GM12878 (cell line): Measurements from ENCODE around the gene OR6B2. TPM values are rescaled to one million over a fixed set of nuclear protein-coding genes. Genes with fewer than 3 reads are reported as not detected.

Source experiments
- ATAC-seq: fragments of 200-7000 bp; cut with Tn5 transposase; 3 replicates; pipeline ENCODE4 v1.9.1; 2020; ENCODE audit warnings: mild to moderate bottlenecking, moderate library complexity
- BruUV-seq: library from RNA; stranded (reverse); fragments of 400-500 nt; replicated peaks from 2 replicates; lab custom pipeline; 2021; lab: Mats Ljungman, UMichigan
- CTCF ChIA-PET: fragments of 300-600 bp; sonication (Branson Sonifier 250); formaldehyde crosslinking; extraction: SDS; loops from one replicate; lab custom pipeline; 2021; ENCODE audit warnings: inconsistent platforms; lab: Yijun Ruan, JAX
- POLR2A ChIA-PET: fragments of 350-600 bp; formaldehyde crosslinking; extraction: SDS; loops from one replicate; lab custom pipeline; 2021; ENCODE audit warnings: inconsistent platforms; lab: Charles Lee
- RAD21 ChIA-PET: fragments of 300-600 bp; sonication (Branson Sonifier 250); formaldehyde crosslinking; loops from one replicate; lab custom pipeline; 2023; ENCODE audit warnings: antibody characterized with exemption; ENCODE audit not compliant: unreplicated experiment; lab: Charles Lee
- SMC1A ChIA-PET: fragments of 300-600 bp; sonication (Branson Sonifier 250); formaldehyde crosslinking; loops from one replicate; lab custom pipeline; 2023; ENCODE audit not compliant: unreplicated experiment, uncharacterized antibody; lab: Charles Lee
- DNase-seq: peaks from one replicate; pipeline ENCODE4 v3.0.0-alpha.2; 2011; ENCODE audit warnings: low read depth, low spot score
- FAIRE-seq: peaks from 3 replicates; lab custom pipeline; 2011; peaks lifted over from hg19 to GRCh38; lab: Jason Lieb, UNC
- H2AFZ ChIP-seq: 2 replicates; pipeline ENCODE4 v1.6.0; 2011; ENCODE audit warnings: low read depth, low read length, control low read depth; ENCODE audit not compliant: control insufficient read depth
- H3K27ac ChIP-seq: 2 replicates; pipeline ENCODE4 v1.5.1; 2011; ENCODE audit warnings: control low read depth; ENCODE audit not compliant: control insufficient read depth, insufficient read depth
- H3K27me3 ChIP-seq, 2 experiments: replicated peaks in 1 of 2; 2 replicates each; pipeline versions ENCODE4 v1.6.0 to v1.6.1; 2011; ENCODE audit warnings: low read length in 1 of 2; ENCODE audit not compliant: control insufficient read depth in 2 of 2, insufficient read depth in 2 of 2
- H3K36me3 ChIP-seq, 2 experiments: 2 replicates each; pipeline ENCODE4 v1.5.1; 2011; ENCODE audit warnings: low read length in 1 of 2; ENCODE audit not compliant: control insufficient read depth in 2 of 2, insufficient read depth in 2 of 2
- H3K4me1 ChIP-seq: 2 replicates; pipeline ENCODE4 v1.6.1; 2011; ENCODE audit warnings: mild to moderate bottlenecking, low read length, moderate library complexity, mixed read lengths; ENCODE audit not compliant: control insufficient read depth, insufficient read depth
- H3K4me2 ChIP-seq: 2 replicates; pipeline ENCODE4 v1.6.0; 2011; ENCODE audit warnings: control low read depth; ENCODE audit not compliant: control insufficient read depth, insufficient read depth
- H3K4me3 ChIP-seq: fragments of 200-600 bp; sonication (generic); 2 replicates; pipeline ENCODE4 v1.5.1; 2016
- H3K79me2 ChIP-seq: 2 replicates; pipeline ENCODE4 v1.6.0; 2011; ENCODE audit warnings: low read length; ENCODE audit not compliant: control insufficient read depth, insufficient read depth
- H3K9ac ChIP-seq: 2 replicates; pipeline ENCODE4 v1.8.0; 2011; ENCODE audit warnings: low read length, control low read depth, mixed read lengths; ENCODE audit not compliant: control insufficient read depth, insufficient read depth
- H3K9me3 ChIP-seq: replicated peaks from 3 replicates; pipeline ENCODE4 v1.5.1; 2011; ENCODE audit warnings: mild to moderate bottlenecking, low read length; ENCODE audit not compliant: control insufficient read depth, insufficient read depth
- H4K20me1 ChIP-seq: 2 replicates; pipeline ENCODE4 v1.6.0; 2011; ENCODE audit not compliant: control insufficient read depth, insufficient read depth
- ATF2 ChIP-seq: IDR thresholded peaks from 2 replicates; pipeline ENCODE4 v1.6.1; 2012; ENCODE audit warnings: low read length, inconsistent platforms
- BHLHE40 ChIP-seq, 2 experiments: fragments of 450-650 bp in 1 of 2; IDR thresholded peaks; 2 replicates each; pipeline ENCODE4 v1.6.1; 2011 to 2017; ENCODE audit warnings: low read depth in 2 of 2, borderline replicate concordance in 1 of 2, improper control_type of control experiment in 1 of 2, low read length in 1 of 2, mild to moderate bottlenecking in 1 of 2
- CHD2 ChIP-seq: IDR thresholded peaks from 2 replicates; pipeline ENCODE4 v1.6.1; 2011; ENCODE audit warnings: low read depth, low read length, improper control_type of control experiment, borderline replicate concordance
- ESRRA ChIP-seq: IDR thresholded peaks from 2 replicates; pipeline ENCODE4 v1.6.1; 2012; ENCODE audit warnings: mild to moderate bottlenecking, low read length, improper control_type of control experiment
- ETV6 ChIP-seq, 2 experiments: fragments of 450-650 bp in 1 of 2; IDR thresholded peaks in 1 of 2; conservative IDR thresholded peaks in 1 of 2; 2 replicates each; pipeline ENCODE4 v1.6.1; 2014; ENCODE audit warnings: antibody characterized with exemption in 1 of 2, borderline replicate concordance in 1 of 2, low read depth in 1 of 2, mild to moderate bottlenecking in 1 of 2, moderate library complexity in 1 of 2
- IKZF2 ChIP-seq, 2 experiments: fragments of 450-650 bp; IDR thresholded peaks; 2 replicates each; pipeline ENCODE4 v1.6.1; 2017; ENCODE audit warnings: mild to moderate bottlenecking in 2 of 2, moderate library complexity in 2 of 2
- MXI1 ChIP-seq: fragments of 150-350 bp; IDR thresholded peaks from 2 replicates; pipeline ENCODE4 v1.6.1; 2011; ENCODE audit warnings: low read depth, mild to moderate bottlenecking, inconsistent platforms, low read length, improper control_type of control experiment
- PAX8 ChIP-seq: fragments of 450-650 bp; IDR thresholded peaks from 2 replicates; pipeline ENCODE4 v1.6.1; 2017; ENCODE audit warnings: mild to moderate bottlenecking, moderate library complexity
- PML ChIP-seq: IDR thresholded peaks from 2 replicates; pipeline ENCODE4 v1.6.1; 2012; ENCODE audit warnings: low read length, inconsistent platforms
- POLR2AphosphoS2 ChIP-seq: IDR thresholded peaks from 2 replicates; pipeline ENCODE4 v1.6.1; 2011; ENCODE audit warnings: low read depth, mild to moderate bottlenecking, low read length, improper control_type of control experiment, moderate library complexity
- RCOR1 ChIP-seq: conservative IDR thresholded peaks from 2 replicates; pipeline ENCODE4 v1.6.1; 2012; ENCODE audit warnings: low read depth, low read length, improper control_type of control experiment
- SREBF2 ChIP-seq: IDR thresholded peaks from 2 replicates; pipeline ENCODE4 v1.6.1; 2012; ENCODE audit warnings: mild to moderate bottlenecking, low read length
- WGBS: methylation state at CpG from one replicate; pipeline ENCODE4 v1.1.6; 2016; ENCODE audit warnings: low lambda C conversion rate; ENCODE audit not compliant: insufficient replicate concordance, insufficient coverage; ENCODE audit errors: missing lambda C conversion rate; 5-methylcytosine and 5-hydroxymethylcytosine counted together
- in situ Hi-C: fragments of 300-500 bp; cut with MboI; formaldehyde crosslinking; loops from 9 replicates; pipeline ENCODE4 v1.14.3; 2018; ENCODE audit warnings: mixed read lengths
- intact Hi-C: fragments of 100-400 bp; cut with micrococcal nuclease; formaldehyde crosslinking; loops from one replicate; pipeline ENCODE4 v1.14.2; 2022; ENCODE audit not compliant: unreplicated experiment
- polyA plus RNA-seq, 11 experiments: library from polyadenylated mRNA; depleted of rRNA in 4 of 11; unstranded in 6 of 11; stranded (reverse) in 5 of 11; fragments of >200 nt; fragmentation: Nextera tagmentation in 4 of 11; fragmentation: Illumina TruSeq in 1 of 11; extraction: Ambion mirVana in 4 of 11; extraction: Trizol in 1 of 11; gene quantifications; 1 replicate in 1 of 11; 2 replicates in 10 of 11; pipeline versions ENCODE4 v1.2.1 to v1.2.3, GENCODE V29; 2011 to 2016; ENCODE audit warnings: inconsistent platforms in 2 of 11, missing spikeins in 2 of 11, low read depth in 1 of 11
- total RNA-seq, 4 experiments: library from RNA; depleted of rRNA in 3 of 4; stranded (reverse); fragments of >200 nt in 3 of 4; fragmentation: Illumina TruSeq in 1 of 4; extraction: Trizol in 1 of 4; gene quantifications; 2 replicates each; pipeline versions ENCODE4 v1.2.1 to v1.2.3, GENCODE V29; 2013 to 2021

Gene OR6B2
- total and polyA plus RNA-seq, 10 of the 15 experiments (the other 5 are each of a cell fraction or from before 2014, with no cell fraction given), result not detected

- in situ Hi-C loops (no loop called here), intact Hi-C loops (no loop called here)
- Histone ChIP-seq H3K9me3 (no peaks in the 10 kb centered on the region), H3K4me2 (no peak overlapping the region), H3K4me3 (no peak overlapping the region), H3K36me3 (no peaks in the 10 kb centered on the region), H2AFZ (no peak overlapping the region), H3K27ac (no peak overlapping the region), H3K79me2 (no peaks in the 10 kb centered on the region), H3K4me1 (no peaks in the 10 kb centered on the region), H3K27me3 (no peaks in the 10 kb centered on the region; a peak in 2 of 4 replicates), H4K20me1 (no peaks in the 10 kb centered on the region), H3K9ac (no peak overlapping the region)
- no peak for ATAC-seq
- SMC1A ChIA-PET, result no interaction called here
- 28% methylated on average over 9 of the region's 9 CpGs for WGBS
- BruUV-seq, result no TSS peak
- RAD21 ChIA-PET, result no interaction called here
- no peak for DNase-seq
- CTCF ChIA-PET, result interaction anchor here (1.0 kb wide), 1 partner anchor 10 kb away, joined by 3 read pairs; no protein-coding TSS in a partner anchor
- POLR2A ChIA-PET, result no interaction called here
- TF ChIP-seq SREBF2, result no peak
- no peak for TF ChIP-seq PAX8
- no peak for TF ChIP-seq ATF2
- no peak for TF ChIP-seq POLR2AphosphoS2
- no peak for TF ChIP-seq CHD2
- no peak for FAIRE-seq
Observed at GRCh38 chr2:240048237-240048636, 18.0 kb upstream of the OR6B2 start.

GRCh38 chr2:240045098-240045497, 14.9 kb upstream of the OR6B2 start:
- WGBS, result 69% methylated on average over 13 of the region's 13 CpGs
- Histone ChIP-seq H3K79me2 (no peaks in the 10 kb centered on the region), H3K4me1 (no peaks in the 10 kb centered on the region), H3K4me2 (no peak overlapping the region), H3K9ac (no peak overlapping the region), H3K36me3 (no peaks in the 10 kb centered on the region), H4K20me1 (no peaks in the 10 kb centered on the region), H3K9me3 (no peaks in the 10 kb centered on the region), H3K27me3 (no peaks in the 10 kb centered on the region; a peak in 2 of 4 replicates), H3K4me3 (no peak overlapping the region), H3K27ac (no peak overlapping the region), H2AFZ (no peak overlapping the region)
- ATAC-seq (no peak), DNase-seq (no peak), FAIRE-seq (no peak)
- RAD21 ChIA-PET, result no interaction called here
- POLR2A ChIA-PET, result no interaction called here
- no TSS peak for BruUV-seq
- in situ Hi-C loops, result no loop called here
- SMC1A ChIA-PET, result no interaction called here
- CTCF ChIA-PET, result no interaction called here
- intact Hi-C loops, result no loop called here
- TF ChIP-seq ESRRA (no peak), PML (no peak), ETV6 (conservative IDR thresholded peaks at IDR 0.05 in 1 of 2, IDR thresholded peaks at IDR 0.05 in 1 of 2; ENCODE audit: borderline replicate concordance in 1 of 2, low read depth in 1 of 2) (no peak), BHLHE40 (IDR thresholded peaks at IDR 0.05; ENCODE audit: borderline replicate concordance in 1 of 2, low read depth in 2 of 2, low read length in 1 of 2) (no peak), RCOR1 (no peak), MXI1 (no peak), POLR2AphosphoS2 (no peak), IKZF2 (IDR thresholded peaks at IDR 0.05) (no peak), CHD2 (no peak)
